ENCODE data around the gene MRTFA.
"Not testable (repeated sequence)": the region's sequence is repeated elsewhere in the genome, so short reads cannot be mapped to it uniquely, and the experiment has no call there.

MRTFA gene

DNA sequence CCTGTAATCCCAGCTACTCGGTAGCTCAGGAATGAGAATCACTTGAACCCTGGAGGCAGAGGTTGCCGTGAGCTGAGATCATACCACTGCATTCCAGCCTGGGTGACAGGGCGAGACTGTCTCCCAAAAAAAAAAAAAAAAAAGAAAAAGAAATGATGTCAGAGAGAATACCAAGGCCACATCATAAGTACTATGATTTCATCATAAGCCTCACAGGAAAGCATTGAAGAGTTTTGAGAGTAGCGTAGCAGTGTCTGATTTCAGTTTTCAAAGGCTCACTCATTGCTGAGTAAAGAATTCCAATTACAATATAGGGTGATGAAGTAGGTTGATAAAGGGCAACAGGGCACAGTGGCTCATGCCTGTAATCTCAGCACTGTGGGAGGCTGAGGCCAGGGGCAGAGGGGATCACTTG lies 88.8 kb downstream of the MRTFA start:
- no peak for DNase-seq

GRCh38 chr22:40544758-40545157 lies 91.8 kb downstream of the MRTFA start:
- DNase-seq = no peak

GRCh38 chr22:40542821-40543540 lies 93.5 kb downstream of the MRTFA start:
- no peak for DNase-seq

GRCh38 chr22:40541300-40541699 lies 95.2 kb downstream of the MRTFA start:
- no peak for DNase-seq

- DNase-seq = no peak
Measured at GRCh38 chr22:40540265-40540664, 96.3 kb downstream of the MRTFA start.

GRCh38 chr22:40536149-40536548 lies 100.4 kb downstream of the MRTFA start:
- not testable (repeated sequence) for DNase-seq

- no peak for DNase-seq
Measured at GRCh38 chr22:40535642-40536041, 100.9 kb downstream of the MRTFA start.

DNA sequence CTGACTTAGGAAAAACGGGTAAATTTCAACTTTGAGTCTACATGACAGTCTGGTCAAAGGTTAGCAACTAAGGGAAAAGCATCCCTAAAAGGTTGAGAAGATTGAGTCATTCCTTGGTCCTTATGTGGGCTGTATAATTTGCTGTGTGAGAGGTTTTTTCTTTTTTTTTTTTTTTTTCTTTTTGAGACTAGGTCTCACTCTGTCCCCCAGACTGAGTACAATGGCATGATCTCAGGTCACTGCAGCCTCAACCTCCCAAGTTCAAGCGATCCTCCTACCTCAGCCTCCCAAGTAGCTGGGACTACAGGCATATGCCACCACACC lies 101.4 kb downstream of the MRTFA start:
- DNase-seq = no peak

DNA sequence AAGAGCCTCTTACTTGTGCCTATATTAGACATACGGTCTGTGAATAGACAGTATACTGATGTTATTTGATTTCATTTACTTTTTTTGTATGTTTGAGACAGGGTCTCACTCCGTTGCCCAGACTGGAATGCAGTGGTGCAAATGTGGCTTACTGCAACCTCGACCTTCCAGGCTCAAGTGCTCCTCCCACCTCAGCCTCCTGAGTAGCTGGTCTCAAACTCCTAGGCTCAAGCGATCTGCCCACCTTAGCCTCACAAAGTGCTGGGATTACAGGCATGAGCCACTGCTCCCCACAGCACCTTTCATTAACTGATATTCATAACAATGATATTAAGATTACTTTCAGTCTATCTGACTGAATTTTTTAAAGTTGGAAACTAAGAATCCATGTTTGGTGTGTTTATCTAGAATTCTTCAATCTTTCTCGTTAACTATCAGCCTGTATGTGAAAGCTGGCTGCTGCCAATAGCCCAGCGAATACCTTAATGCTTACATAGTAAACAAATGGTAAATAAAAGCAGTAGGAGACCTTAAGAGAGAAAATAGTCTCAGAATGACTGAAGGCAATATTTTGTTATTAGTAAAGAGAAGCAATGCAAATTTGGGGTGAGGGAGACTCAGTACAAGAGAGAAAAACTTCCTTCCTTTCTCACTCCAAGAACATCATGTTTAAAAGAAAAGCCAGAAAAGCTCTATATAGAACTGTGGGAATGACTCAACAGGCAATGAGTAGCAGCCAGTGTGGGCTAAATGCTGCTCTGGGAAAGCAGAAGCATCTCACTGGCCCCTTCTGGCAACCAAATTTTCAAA lies 101.9 kb downstream of the MRTFA start:
- DNase-seq = no peak

DNA sequence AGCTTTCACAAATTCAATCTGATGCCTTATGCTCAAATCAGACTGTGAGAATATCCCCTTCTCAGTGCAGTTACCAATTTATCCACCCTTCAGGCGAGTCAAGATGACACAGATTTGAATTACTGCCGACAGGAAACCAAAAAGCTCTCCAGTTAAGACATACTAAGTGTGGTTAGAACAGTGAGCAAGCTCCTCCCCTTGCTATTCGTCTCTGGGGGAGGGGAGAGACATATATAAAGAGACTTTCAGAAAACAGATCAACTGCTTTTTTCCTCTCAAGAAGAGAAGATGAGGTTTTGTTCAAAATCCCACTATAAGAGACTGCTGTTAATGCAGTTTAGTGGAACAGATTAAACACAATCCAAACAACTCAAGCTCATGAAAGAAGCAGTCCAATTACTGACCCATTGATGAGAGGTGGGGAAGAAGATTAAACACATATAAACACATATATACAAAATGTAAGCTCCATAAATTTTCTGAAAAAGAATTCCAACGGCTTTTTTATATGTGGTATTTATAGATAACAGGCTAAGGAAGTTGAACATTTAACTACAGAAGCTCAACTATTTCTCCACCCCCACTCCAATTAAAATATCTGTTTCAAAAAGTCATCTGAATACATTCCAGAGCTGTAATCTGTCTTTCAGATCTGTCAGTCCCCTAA lies 102.7 kb downstream of the MRTFA start:
- DNase-seq = no peak

GRCh38 chr22:40531951-40532900 lies 104.3 kb downstream of the MRTFA start:
- DNase-seq = no peak

- DNase-seq = not testable (repeated sequence)
Measured at GRCh38 chr22:40530391-40530790, 106.1 kb downstream of the MRTFA start.

GRCh38 chr22:40529821-40530220 lies 106.7 kb downstream of the MRTFA start:
- no peak for DNase-seq

- no peak for DNase-seq
Measured at GRCh38 chr22:40526960-40527359, 109.6 kb downstream of the MRTFA start.

DNA sequence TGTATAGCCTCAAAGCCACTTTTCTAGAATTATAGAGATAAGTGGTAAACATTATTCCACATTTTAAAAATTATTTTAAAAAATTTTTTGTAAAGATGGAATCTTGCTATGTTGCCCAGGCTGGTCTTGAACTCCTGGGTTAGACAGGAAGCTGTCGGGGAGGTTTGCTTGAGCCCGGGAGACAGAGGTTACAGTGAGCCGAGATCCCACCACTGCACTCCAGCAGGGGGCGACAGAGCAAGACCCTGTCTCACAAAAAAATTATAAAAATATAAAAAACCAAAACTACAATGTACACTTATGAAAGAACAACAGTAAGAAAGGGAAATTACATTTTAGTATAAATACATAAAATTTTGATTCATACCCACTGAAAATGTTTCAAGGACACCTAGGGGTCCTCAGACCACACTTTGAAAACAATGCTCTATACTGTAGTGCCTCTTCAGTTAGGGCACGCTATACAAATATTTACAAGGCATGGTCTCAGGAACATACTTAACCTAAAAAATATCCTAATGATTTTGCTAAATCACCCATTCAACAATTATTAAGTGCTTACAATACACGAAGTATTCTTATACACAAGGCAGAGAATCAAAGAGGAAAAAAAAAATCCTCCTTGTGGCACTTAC lies 111.2 kb downstream of the MRTFA start:
- peak; percentile 19 for DNase-seq

GRCh38 chr22:40524392-40525249 lies 111.9 kb downstream of the MRTFA start:
- no peak for DNase-seq

DNA sequence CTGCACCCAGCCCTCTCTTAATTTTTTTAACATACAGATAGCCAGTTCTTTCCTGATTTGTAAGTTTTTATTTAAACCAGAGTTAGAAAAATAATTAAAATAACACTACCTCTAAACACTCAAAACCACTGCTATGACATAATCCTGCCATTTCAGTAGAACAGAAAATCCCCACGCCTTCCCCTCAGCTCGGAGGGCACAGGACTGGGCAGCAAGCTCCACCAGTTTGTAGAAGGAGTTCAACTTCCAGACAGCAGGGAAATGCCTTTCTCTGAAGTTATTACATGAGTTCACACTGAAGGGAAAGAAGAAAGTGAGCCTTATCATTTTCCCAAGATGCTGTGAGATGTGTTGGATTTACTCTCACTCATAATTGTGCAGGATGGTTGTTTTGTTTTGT lies 114.4 kb downstream of the MRTFA start:
- DNase-seq = no peak

GRCh38 chr22:40521046-40521445 lies 115.5 kb downstream of the MRTFA start:
- DNase-seq = no peak

- DNase-seq = no peak
Measured at GRCh38 chr22:40520562-40520961, 116.0 kb downstream of the MRTFA start.

DNA sequence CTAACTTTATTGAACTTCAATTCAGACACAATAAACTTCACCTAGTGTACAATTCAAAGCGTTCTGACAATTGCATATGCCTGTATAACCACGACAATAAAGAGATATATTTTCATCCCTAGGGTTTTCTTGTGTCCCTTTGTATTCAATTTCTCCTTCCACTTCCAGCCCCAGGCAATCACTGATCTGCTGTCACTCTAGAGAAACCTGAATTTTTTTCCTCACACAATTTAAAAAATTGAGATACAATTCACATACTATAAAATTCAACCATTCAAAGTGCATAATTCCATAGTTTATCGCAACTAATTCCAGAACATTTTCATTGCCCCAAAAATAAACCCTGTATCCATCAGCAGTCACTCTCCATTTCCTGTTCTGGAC lies 116.6 kb downstream of the MRTFA start:
- DNase-seq = no peak

DNA sequence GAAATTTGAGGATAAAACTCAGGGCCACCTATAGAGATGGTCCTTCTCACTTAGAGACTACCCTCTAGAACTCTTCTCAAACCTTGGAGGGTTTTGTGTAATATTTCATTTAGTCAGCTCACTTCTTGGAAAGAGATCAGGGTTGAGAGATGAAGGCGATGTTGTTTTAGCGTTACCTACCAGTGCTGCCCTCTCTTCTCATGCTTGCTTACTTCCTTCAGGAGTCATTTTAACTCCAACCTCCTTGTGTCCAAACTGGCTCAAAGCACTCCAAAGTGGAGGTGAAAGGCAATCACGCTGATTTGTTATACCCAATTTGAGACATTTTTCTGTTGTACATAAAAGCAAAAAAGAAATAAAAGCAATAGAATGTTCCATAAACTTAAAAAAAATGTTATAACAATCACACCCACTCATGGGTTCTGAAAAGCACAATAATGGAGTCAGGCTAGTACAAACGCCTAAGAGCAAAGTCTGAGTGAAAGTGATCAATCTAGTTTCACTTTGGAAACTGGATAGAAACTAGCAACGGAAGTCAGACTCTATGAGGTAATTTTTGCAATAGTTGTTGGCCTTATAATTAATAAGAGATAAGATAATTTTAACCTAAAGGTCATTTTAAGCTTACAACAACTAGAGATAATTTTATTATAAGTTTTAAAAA lies 117.1 kb downstream of the MRTFA start:
- DNase-seq = no peak
